Smooth muscle cell (in vitro differentiated cells): ENCODE results near the gene PCDH17. TPM values are rescaled to one million over a fixed set of nuclear protein-coding genes. Genes with fewer than 3 reads are reported as not detected.

Source experiments
- DNase-seq: peaks from one replicate; lab custom pipeline; 2025; ENCODE audit not compliant: unreplicated experiment; lab: John Stamatoyannopoulos, UW
- H2AFZ ChIP-seq: fragments of 200-600 bp; sonication (generic); 2 replicates; pipeline ENCODE4 v1.6.0; 2016; ENCODE audit warnings: antibody characterized with exemption, low read depth, mild to moderate bottlenecking
- H3F3A ChIP-seq: fragments of 200-600 bp; sonication (generic); 2 replicates; pipeline ENCODE4 v1.6.0; 2017; ENCODE audit warnings: antibody characterized with exemption, low read depth
- H3K27ac ChIP-seq: fragments of 200-600 bp; sonication (generic); 2 replicates; pipeline ENCODE4 v1.5.1; 2016; ENCODE audit warnings: low read depth, mild to moderate bottlenecking
- H3K27me3 ChIP-seq: fragments of 200-600 bp; sonication (generic); 2 replicates; pipeline ENCODE4 v1.6.1; 2016; ENCODE audit warnings: low read depth, mild to moderate bottlenecking
- H3K36me3 ChIP-seq: fragments of 200-600 bp; sonication (generic); 2 replicates; pipeline ENCODE4 v1.5.1; 2016; ENCODE audit warnings: low read depth
- H3K4me1 ChIP-seq: fragments of 200-600 bp; sonication (generic); 2 replicates; pipeline ENCODE4 v1.5.1; 2016; ENCODE audit warnings: low read depth
- H3K4me2 ChIP-seq: fragments of 200-600 bp; sonication (generic); 2 replicates; pipeline ENCODE4 v1.6.0; 2016; ENCODE audit warnings: mild to moderate bottlenecking
- H3K4me3 ChIP-seq: fragments of 200-600 bp; sonication (generic); 2 replicates; pipeline ENCODE4 v1.5.1; 2016; ENCODE audit warnings: mild to moderate bottlenecking
- H3K79me2 ChIP-seq: fragments of 200-600 bp; sonication (generic); 2 replicates; pipeline ENCODE4 v1.6.0; 2016; ENCODE audit warnings: low read depth, mild to moderate bottlenecking
- H3K9ac ChIP-seq: fragments of 200-600 bp; sonication (generic); 2 replicates; pipeline ENCODE4 v1.6.0; 2016; ENCODE audit warnings: low read depth
- H3K9me3 ChIP-seq: fragments of 200-600 bp; sonication (generic); replicated peaks from 2 replicates; pipeline ENCODE4 v1.5.1; 2016; ENCODE audit warnings: low read depth
- H4K20me1 ChIP-seq: fragments of 200-600 bp; sonication (generic); 2 replicates; pipeline ENCODE4 v1.6.0; 2016; ENCODE audit warnings: low read depth
- WGBS: methylation state at CpG from one replicate; pipeline ENCODE4 v1.1.7; 2016; ENCODE audit warnings: low lambda C conversion rate; 5-methylcytosine and 5-hydroxymethylcytosine counted together
- polyA plus RNA-seq: library from polyadenylated mRNA; unstranded; fragments of >200 nt; fragmentation: Nextera tagmentation; extraction: Ambion mirVana; gene quantifications from 2 replicates; pipeline ENCODE4 v1.2.1, GENCODE V29; 2016
- total RNA-seq: library from RNA; depleted of rRNA; stranded (reverse); fragments of >200 nt; gene quantifications from 2 replicates; pipeline ENCODE4 v1.2.3, GENCODE V29; 2014
- TF ChIP-seq, protein P1 (sequence below): fragments of 200-600 bp; sonication (generic); IDR thresholded peaks from 2 replicates; pipeline ENCODE4 v1.5.1; 2017; ENCODE audit warnings: borderline replicate concordance, mild to moderate bottlenecking, antibody characterized with exemption; ENCODE audit not compliant: insufficient read depth, poor library complexity, severe bottlenecking

Gene PCDH17
- total and polyA plus RNA-seq, 2 experiments from 2014 or later, result 5.9 to 9.6 TPM

DNA sequence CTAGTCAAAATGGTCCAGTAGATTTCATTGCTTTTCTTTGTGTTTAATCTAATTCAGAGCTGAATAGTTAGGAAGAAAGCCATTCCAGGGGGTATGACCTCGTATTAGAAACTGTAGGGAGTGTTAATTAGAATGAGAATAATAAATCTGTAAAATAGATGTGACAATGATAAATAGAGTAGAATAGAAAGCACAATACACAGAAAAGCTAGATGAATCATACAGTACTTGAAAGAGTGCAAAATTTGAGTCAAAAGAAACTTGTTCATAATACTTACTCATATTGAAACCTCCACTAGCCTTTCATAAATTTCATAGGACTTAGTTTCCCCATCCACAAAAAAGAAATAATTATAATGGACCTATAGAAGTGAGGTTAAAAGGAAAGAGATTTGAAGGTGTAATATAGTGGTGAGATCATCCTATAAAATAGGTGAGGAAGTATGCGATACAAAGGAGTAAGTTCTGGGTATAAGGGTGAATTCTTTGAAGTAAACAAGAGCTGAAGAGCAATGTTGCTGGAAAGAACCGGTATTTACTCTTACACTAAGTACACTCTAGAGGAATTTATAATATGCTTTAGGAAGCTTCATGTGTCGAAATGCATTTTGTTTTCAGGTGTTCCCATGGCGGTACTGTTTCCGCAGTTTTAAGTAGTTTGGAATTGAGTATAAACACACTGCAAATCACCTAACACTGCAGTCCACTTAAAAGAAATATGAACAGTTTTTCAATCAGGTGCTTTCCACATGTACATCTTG lies 21.9 kb downstream of the PCDH17 start:
- no peaks in the 10 kb centered on the region for H3K4me1 ChIP-seq
- no peaks in the 10 kb centered on the region for H3K9me3 ChIP-seq
- TF ChIP-seq, protein P1, sequence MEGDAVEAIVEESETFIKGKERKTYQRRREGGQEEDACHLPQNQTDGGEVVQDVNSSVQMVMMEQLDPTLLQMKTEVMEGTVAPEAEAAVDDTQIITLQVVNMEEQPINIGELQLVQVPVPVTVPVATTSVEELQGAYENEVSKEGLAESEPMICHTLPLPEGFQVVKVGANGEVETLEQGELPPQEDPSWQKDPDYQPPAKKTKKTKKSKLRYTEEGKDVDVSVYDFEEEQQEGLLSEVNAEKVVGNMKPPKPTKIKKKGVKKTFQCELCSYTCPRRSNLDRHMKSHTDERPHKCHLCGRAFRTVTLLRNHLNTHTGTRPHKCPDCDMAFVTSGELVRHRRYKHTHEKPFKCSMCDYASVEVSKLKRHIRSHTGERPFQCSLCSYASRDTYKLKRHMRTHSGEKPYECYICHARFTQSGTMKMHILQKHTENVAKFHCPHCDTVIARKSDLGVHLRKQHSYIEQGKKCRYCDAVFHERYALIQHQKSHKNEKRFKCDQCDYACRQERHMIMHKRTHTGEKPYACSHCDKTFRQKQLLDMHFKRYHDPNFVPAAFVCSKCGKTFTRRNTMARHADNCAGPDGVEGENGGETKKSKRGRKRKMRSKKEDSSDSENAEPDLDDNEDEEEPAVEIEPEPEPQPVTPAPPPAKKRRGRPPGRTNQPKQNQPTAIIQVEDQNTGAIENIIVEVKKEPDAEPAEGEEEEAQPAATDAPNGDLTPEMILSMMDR, result no peak
- no peaks in the 10 kb centered on the region for H3F3A ChIP-seq
- no peak overlapping the region for H2AFZ ChIP-seq
- WGBS, result 93% methylated on average over 6 of the region's 6 CpGs
- H4K20me1 ChIP-seq, result no peaks in the 10 kb centered on the region
- no peaks in the 10 kb centered on the region for H3K27me3 ChIP-seq
- H3K9ac ChIP-seq, result no peak overlapping the region
- no peak for DNase-seq
- H3K27ac ChIP-seq, result no peak overlapping the region
- H3K4me2 ChIP-seq, result no peak overlapping the region
- no peaks in the 10 kb centered on the region for H3K36me3 ChIP-seq
- H3K79me2 ChIP-seq, result no peaks in the 10 kb centered on the region
- no peak overlapping the region for H3K4me3 ChIP-seq

DNA sequence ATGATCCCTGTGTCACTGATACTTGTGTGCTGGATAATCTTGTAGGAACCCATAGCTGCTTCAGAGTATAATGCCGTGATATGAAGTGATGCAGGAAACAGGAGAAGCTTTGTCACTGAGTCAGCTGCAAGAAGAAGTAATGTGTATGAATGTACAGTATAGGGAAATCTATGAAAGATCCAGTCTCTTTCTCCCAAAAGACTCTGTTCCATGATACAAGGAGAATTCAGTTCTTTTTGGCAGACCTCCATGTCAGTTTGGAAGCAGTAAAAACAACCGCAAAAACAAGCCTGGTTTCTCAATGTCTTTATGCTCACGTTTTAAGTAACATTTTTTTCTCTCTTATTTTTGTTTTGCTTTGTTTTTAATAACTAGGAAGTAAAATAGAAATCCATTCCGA lies 33.9 kb downstream of the PCDH17 start:
- TF ChIP-seq, protein P1, result no peak
- H4K20me1 ChIP-seq, result no peaks in the 10 kb centered on the region
- no peak overlapping the region for H3K4me2 ChIP-seq
- H2AFZ ChIP-seq, result no peak overlapping the region
- H3K27ac ChIP-seq, result no peak overlapping the region
- H3K27me3 ChIP-seq, result no peaks in the 10 kb centered on the region
- no peaks in the 10 kb centered on the region for H3K4me1 ChIP-seq
- no peak overlapping the region for H3K9ac ChIP-seq
- H3K79me2 ChIP-seq, result no peaks in the 10 kb centered on the region
- DNase-seq, result no peak
- 58% methylated on average over 4 of the region's 4 CpGs for WGBS
- H3K9me3 ChIP-seq, result no peaks in the 10 kb centered on the region
- no peaks in the 10 kb centered on the region for H3K36me3 ChIP-seq
- no peaks in the 10 kb centered on the region for H3F3A ChIP-seq
- no peak overlapping the region for H3K4me3 ChIP-seq

DNA sequence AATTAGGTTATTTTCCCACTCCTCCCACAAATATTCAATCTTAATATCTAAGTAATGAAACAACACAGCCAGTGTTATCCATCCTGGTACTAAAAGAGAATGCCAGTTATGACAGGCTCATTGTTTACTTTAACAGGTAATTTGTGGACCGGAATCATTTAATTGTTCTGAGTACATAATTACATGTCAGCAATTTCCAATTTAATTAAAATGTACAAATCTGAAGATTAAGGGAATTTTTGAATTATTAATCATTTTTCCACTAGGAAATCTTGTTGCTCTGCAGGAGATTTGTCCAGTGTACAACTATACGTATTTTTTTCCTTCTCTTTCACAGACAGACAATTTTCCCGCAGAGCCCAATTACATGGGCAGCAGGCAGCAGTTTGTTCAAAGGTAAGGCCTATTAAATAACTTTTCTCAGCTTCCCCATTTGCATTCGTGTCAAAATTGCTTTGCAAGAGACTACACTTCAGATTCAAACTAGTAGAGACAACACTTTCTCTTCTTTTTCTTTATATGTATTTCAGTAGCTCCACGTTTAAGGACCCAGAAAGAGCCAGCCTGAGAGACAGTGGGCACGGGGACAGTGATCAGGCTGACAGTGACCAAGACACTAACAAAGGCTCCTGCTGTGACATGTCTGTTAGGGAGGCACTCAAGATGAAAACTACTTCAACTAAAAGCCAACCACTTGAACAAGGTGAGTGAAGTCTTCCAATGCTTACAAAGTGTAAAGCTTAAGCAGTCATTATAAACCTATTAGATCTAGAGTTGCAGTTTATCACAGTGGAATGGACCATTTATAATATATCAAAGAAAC lies 34.8 kb downstream of the PCDH17 start:
- Histone ChIP-seq H2AFZ (no peak overlapping the region), H3K79me2 (no peaks in the 10 kb centered on the region), H3K36me3 (no peaks in the 10 kb centered on the region), H3K27ac (no peak overlapping the region), H3K4me2 (no peak overlapping the region), H3K27me3 (no peaks in the 10 kb centered on the region), H3K9ac (no peak overlapping the region), H3K4me3 (no peak overlapping the region), H3K4me1 (no peaks in the 10 kb centered on the region), H4K20me1 (no peaks in the 10 kb centered on the region), H3K9me3 (no peaks in the 10 kb centered on the region), H3F3A (no peaks in the 10 kb centered on the region)
- WGBS, result 89% methylated on average over 6 of the region's 6 CpGs
- no peak for DNase-seq
- TF ChIP-seq, protein P1, result no peak
